GM18861 (cell line): ENCODE measurements around the gene HCFC2.

Experiments used
- ATAC-seq: cut with Tn5 transposase; IDR thresholded peaks from one replicate; pipeline ENCODE4 v1.9.1; 2021; ENCODE audit not compliant: unreplicated experiment

Gene HCFC2

GRCh38 chr12:104152685-104153241, 88.4 kb downstream of the HCFC2 start:
- ATAC-seq: no peak

- ATAC-seq: no peak
Observed at GRCh38 chr12:104154286-104154685, 90.0 kb downstream of the HCFC2 start.

- no peak for ATAC-seq
Observed at GRCh38 chr12:104154806-104155205, 90.5 kb downstream of the HCFC2 start.
